HCT116 (cell line): ENCODE results near the gene MCF2L. TPM values are rescaled to one million over a fixed set of nuclear protein-coding genes. Genes with fewer than 3 reads are reported as not detected.

Experiments used
- ATAC-seq: fragments of 200-7000 bp; cut with Tn5 transposase; 2 replicates; pipeline ENCODE4 v1.9.1; 2020; ENCODE audit warnings: mild to moderate bottlenecking, moderate library complexity
- BruUV-seq: library from RNA; stranded (reverse); fragments of 400-500 nt; replicated peaks from 2 replicates; lab custom pipeline; 2021; lab: Mats Ljungman, UMichigan
- CTCF ChIA-PET: fragments of 300-600 bp; sonication (Branson Sonifier 250); formaldehyde crosslinking; loops from one replicate; lab custom pipeline; 2021; ENCODE audit warnings: antibody characterized with exemption; lab: Charles Lee
- POLR2A ChIA-PET: fragments of 300-600, 350-600 bp; sonication (Branson Sonifier 250); formaldehyde crosslinking; loops from one replicate; lab custom pipeline; 2021; ENCODE audit warnings: antibody characterized with exemption; lab: Charles Lee
- RAD21 ChIA-PET, 2 experiments: fragments of 300-600 bp; sonication (Branson Sonifier 250); formaldehyde crosslinking; loops; one replicate each; lab custom pipeline; 2023; ENCODE audit warnings: low total read pairs in 2 of 2; ENCODE audit not compliant: uncharacterized antibody in 2 of 2, unreplicated experiment in 2 of 2, low non-redundant PET in 1 of 2; lab: Charles Lee
- DNase-seq: peaks from one replicate; pipeline ENCODE4 v3.0.0-alpha.2; 2010; ENCODE audit warnings: low read depth, low spot score
- H2AFZ ChIP-seq: fragments of 200-600 bp; shearing (Covaris generic), sonication (generic); 2 replicates; pipeline ENCODE4 v1.6.1; 2017; ENCODE audit warnings: low read depth, mixed run types, mixed read lengths, antibody characterized with exemption, low read length; ENCODE audit not compliant: poor library complexity, severe bottlenecking
- H3K27ac ChIP-seq: 2 replicates; pipeline ENCODE4 v1.5.1; 2012; ENCODE audit warnings: low read depth, low read length
- H3K27me3 ChIP-seq: fragments of 200-600 bp; sonication (generic); 2 replicates; pipeline ENCODE4 v1.6.1; 2016; ENCODE audit warnings: mixed run types, low read length, mixed read lengths; ENCODE audit not compliant: insufficient read depth
- H3K36me3 ChIP-seq, 2 experiments: fragments of 200-500 bp in 1 of 2; fragments of 200-600 bp in 1 of 2; sonication (Bioruptor generic) in 1 of 2; sonication (generic) in 1 of 2; 2 replicates each; pipeline versions ENCODE4 v1.5.1 to v1.6.1; 2014 to 2016; ENCODE audit warnings: low read length in 2 of 2, inconsistent platforms in 1 of 2, mixed read lengths in 1 of 2, mixed run types in 1 of 2; ENCODE audit not compliant: insufficient read depth in 2 of 2, control insufficient read depth in 1 of 2
- H3K4me1 ChIP-seq, 2 experiments: fragments of 200-600 bp in 1 of 2; sonication (generic) in 1 of 2; 2 replicates each; pipeline versions ENCODE4 v1.5.1 to v1.6.1; 2012 to 2017; ENCODE audit warnings: low read length in 2 of 2, inconsistent platforms in 1 of 2, mild to moderate bottlenecking in 1 of 2, mixed read lengths in 1 of 2, mixed run types in 1 of 2, moderate library complexity in 1 of 2; ENCODE audit not compliant: insufficient read depth in 2 of 2, control insufficient read depth in 1 of 2
- H3K4me2 ChIP-seq: fragments of 200-600 bp; sonication (generic); 2 replicates; pipeline ENCODE4 v1.6.1; 2017; ENCODE audit warnings: mixed run types, low read length, mixed read lengths
- H3K4me3 ChIP-seq, 2 experiments: fragments of 200-600 bp in 1 of 2; sonication (generic) in 1 of 2; replicated peaks in 1 of 2; 2 replicates each; pipeline ENCODE4 v1.5.1; 2011 to 2016; ENCODE audit warnings: low read length in 2 of 2, control low read depth in 1 of 2, low read depth in 1 of 2, mild to moderate bottlenecking in 1 of 2, mixed read lengths in 1 of 2, mixed run types in 1 of 2
- H3K79me2 ChIP-seq: fragments of 200-600 bp; sonication (generic); 2 replicates; pipeline ENCODE4 v1.6.1; 2017; ENCODE audit warnings: mild to moderate bottlenecking, mixed run types, low read length, moderate library complexity, mixed read lengths; ENCODE audit not compliant: insufficient read depth
- H3K9ac ChIP-seq: fragments of 200-600 bp; sonication (generic); 2 replicates; pipeline ENCODE4 v1.6.1; 2016; ENCODE audit warnings: low read length, mixed read lengths
- H3K9me2 ChIP-seq: fragments of 200-600 bp; sonication (generic), shearing (Covaris generic); 2 replicates; pipeline ENCODE4 v1.6.1; 2017; ENCODE audit warnings: mixed run types, mild to moderate bottlenecking, moderate library complexity; ENCODE audit not compliant: insufficient read depth
- H3K9me3 ChIP-seq, 2 experiments: fragments of 200-500 bp in 1 of 2; fragments of 200-600 bp in 1 of 2; sonication (Bioruptor generic) in 1 of 2; sonication (generic) in 1 of 2; 2 replicates each; pipeline ENCODE4 v1.6.1; 2014 to 2017; ENCODE audit warnings: low read length in 2 of 2, mixed read lengths in 2 of 2, inconsistent platforms in 1 of 2, low read depth in 1 of 2, mild to moderate bottlenecking in 1 of 2, mixed run types in 1 of 2, moderate library complexity in 1 of 2; ENCODE audit not compliant: control insufficient read depth in 1 of 2, insufficient read depth in 1 of 2
- H4K20me1 ChIP-seq: fragments of 200-600 bp; sonication (generic), shearing (Covaris generic); 2 replicates; pipeline ENCODE4 v1.6.1; 2017; ENCODE audit warnings: mixed run types, mild to moderate bottlenecking, moderate library complexity; ENCODE audit not compliant: insufficient read depth
- CTCF ChIP-seq, 3 experiments: fragments of 200-600 bp in 1 of 3; sonication (generic) in 1 of 3; IDR thresholded peaks in 2 of 3; conservative IDR thresholded peaks in 1 of 3; 2 replicates each; pipeline ENCODE4 v1.5.1; 2012 to 2017; ENCODE audit warnings: low read depth in 2 of 3, low read length in 2 of 3, antibody characterized with exemption in 1 of 3, borderline replicate concordance in 1 of 3, control low read depth in 1 of 3, mild to moderate bottlenecking in 1 of 3, mixed read lengths in 1 of 3, mixed run types in 1 of 3, moderate library complexity in 1 of 3; ENCODE audit not compliant: insufficient read depth in 1 of 3
- ELF1 ChIP-seq: IDR thresholded peaks from 2 replicates; pipeline ENCODE4 v1.6.1; 2012; ENCODE audit warnings: low read depth, borderline replicate concordance
- EZH2 ChIP-seq: fragments of 200-600 bp; sonication (generic); IDR thresholded peaks from 2 replicates; pipeline ENCODE4 v1.6.1; 2017; ENCODE audit warnings: antibody characterized with exemption, mixed run types
- FOSL1 ChIP-seq: IDR thresholded peaks from 2 replicates; pipeline ENCODE4 v1.6.1; 2012; ENCODE audit warnings: low read depth
- RAD21 ChIP-seq: IDR thresholded peaks from 2 replicates; pipeline ENCODE4 v1.6.1; 2012; ENCODE audit warnings: low read depth, mild to moderate bottlenecking
- SIN3A ChIP-seq: IDR thresholded peaks from 2 replicates; pipeline ENCODE4 v1.6.1; 2012; ENCODE audit warnings: low read depth
- SP1 ChIP-seq: IDR thresholded peaks from 2 replicates; pipeline ENCODE4 v1.6.1; 2012; ENCODE audit warnings: low read depth
- TCF7L2 ChIP-seq: IDR thresholded peaks from 2 replicates; pipeline ENCODE4 v1.7.0; 2011; ENCODE audit warnings: borderline replicate concordance, inconsistent platforms; ENCODE audit not compliant: insufficient read depth, insufficient read length; ENCODE audit errors: extremely low read depth
- intact Hi-C: fragments of 100-400 bp; cut with micrococcal nuclease; formaldehyde crosslinking; loops from 2 replicates; pipeline ENCODE4 v1.10.0; 2022
- total RNA-seq: library from RNA; stranded (reverse); gene quantifications from one replicate; pipeline ENCODE4 v1.2.1, GENCODE V29; 2021; ENCODE audit not compliant: unreplicated experiment
- TF ChIP-seq, protein P1 (sequence below): IDR thresholded peaks from 2 replicates; pipeline ENCODE4 v1.6.1; 2012; ENCODE audit warnings: low read depth

The MCF2L gene
- total RNA-seq, 1 experiment from 2014 or later, result 19.3 TPM

DNA sequence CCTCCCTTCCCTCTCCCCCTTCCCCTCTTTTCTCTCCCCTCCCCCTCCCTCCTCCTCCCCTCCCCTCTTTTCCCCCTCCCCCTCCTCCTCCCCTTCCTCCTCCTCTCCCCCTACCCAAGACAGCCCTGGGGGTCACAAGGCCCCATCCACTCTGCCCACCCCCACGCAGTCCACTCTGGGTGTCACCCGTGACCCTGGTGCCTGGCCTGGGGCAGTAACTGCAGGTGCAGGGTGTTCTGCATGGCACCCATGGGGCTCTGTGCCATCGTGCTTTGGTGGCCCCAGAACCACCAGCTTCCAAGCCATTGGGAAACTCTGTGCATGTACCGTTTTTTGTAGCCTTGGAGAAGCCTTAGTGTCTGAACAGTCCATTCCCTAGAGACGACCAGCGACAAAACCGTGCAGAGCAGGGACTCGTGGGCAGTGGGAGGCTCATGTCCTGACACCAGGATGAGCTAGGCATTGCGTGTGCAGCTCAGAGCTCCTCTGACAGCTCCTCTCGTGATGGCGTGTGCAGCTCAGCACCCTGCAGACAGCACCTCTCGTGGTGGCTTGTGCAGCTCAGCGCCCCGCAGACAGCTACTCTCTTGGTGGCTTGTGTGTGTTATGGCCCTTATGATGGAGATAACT lies 92.9 kb downstream of the MCF2L start:
- Histone ChIP-seq H3K4me3 (no peak overlapping the region), H3K79me2 (no peaks in the 10 kb centered on the region), H3K27ac (no peak overlapping the region), H3K4me2 (no peak overlapping the region), H3K9me3 (no peaks in the 10 kb centered on the region; a peak in 1 of 4 replicates), H3K9ac (no peak overlapping the region), H4K20me1 (no peaks in the 10 kb centered on the region), H3K27me3 (peaks cover 4% of the 10 kb centered on the region; the same call in 1 of the 2 replicates), H3K36me3 (no peaks in the 10 kb centered on the region), H3K9me2 (no peaks in the 10 kb centered on the region), H2AFZ (no peak overlapping the region), H3K4me1 (peaks cover 28 to 31% of the 10 kb centered on the region in 2 experiments)
- DNase-seq (no peak), ATAC-seq (no peak)
- BruUV-seq, result no TSS peak
- intact Hi-C loops, result no loop called here
- ChIA-PET CTCF (no interaction called here), RAD21 (no interaction called here), POLR2A (no interaction called here)
- TF ChIP-seq FOSL1, result no peak
- no peak for TF ChIP-seq CTCF (IDR thresholded peaks at IDR 0.05 in 2 of 3, conservative IDR thresholded peaks at IDR 0.05 in 1 of 3; ENCODE audit: borderline replicate concordance in 1 of 3, insufficient read depth in 1 of 3, low read depth in 2 of 3, low read length in 2 of 3)
- no peak for TF ChIP-seq SIN3A
- no peak for TF ChIP-seq RAD21
- TF ChIP-seq ELF1, result no peak
- no peak for TF ChIP-seq SP1
- no peak for TF ChIP-seq TCF7L2
- no peak for TF ChIP-seq EZH2
- TF ChIP-seq, protein P1, sequence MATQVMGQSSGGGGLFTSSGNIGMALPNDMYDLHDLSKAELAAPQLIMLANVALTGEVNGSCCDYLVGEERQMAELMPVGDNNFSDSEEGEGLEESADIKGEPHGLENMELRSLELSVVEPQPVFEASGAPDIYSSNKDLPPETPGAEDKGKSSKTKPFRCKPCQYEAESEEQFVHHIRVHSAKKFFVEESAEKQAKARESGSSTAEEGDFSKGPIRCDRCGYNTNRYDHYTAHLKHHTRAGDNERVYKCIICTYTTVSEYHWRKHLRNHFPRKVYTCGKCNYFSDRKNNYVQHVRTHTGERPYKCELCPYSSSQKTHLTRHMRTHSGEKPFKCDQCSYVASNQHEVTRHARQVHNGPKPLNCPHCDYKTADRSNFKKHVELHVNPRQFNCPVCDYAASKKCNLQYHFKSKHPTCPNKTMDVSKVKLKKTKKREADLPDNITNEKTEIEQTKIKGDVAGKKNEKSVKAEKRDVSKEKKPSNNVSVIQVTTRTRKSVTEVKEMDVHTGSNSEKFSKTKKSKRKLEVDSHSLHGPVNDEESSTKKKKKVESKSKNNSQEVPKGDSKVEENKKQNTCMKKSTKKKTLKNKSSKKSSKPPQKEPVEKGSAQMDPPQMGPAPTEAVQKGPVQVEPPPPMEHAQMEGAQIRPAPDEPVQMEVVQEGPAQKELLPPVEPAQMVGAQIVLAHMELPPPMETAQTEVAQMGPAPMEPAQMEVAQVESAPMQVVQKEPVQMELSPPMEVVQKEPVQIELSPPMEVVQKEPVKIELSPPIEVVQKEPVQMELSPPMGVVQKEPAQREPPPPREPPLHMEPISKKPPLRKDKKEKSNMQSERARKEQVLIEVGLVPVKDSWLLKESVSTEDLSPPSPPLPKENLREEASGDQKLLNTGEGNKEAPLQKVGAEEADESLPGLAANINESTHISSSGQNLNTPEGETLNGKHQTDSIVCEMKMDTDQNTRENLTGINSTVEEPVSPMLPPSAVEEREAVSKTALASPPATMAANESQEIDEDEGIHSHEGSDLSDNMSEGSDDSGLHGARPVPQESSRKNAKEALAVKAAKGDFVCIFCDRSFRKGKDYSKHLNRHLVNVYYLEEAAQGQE, result no peak
